HepG2 (cell line): ENCODE measurements around the gene ANO9. TPM values are rescaled to one million over a fixed set of nuclear protein-coding genes. Genes with fewer than 3 reads are reported as not detected.

Source experiments
- AHR ChIP-seq: IDR thresholded peaks from 2 replicates; pipeline ENCODE4 v1.6.1; 2018; ENCODE audit warnings: missing genetic modification reagents, missing compliant biosample characterization
- EED ChIP-seq: sonication (generic); formaldehyde crosslinking; IDR thresholded peaks from 2 replicates; pipeline ENCODE4 v1.5.0; 2020; ENCODE audit warnings: mild to moderate bottlenecking, missing genetic modification reagents
- FOXC1 ChIP-seq: sonication (generic); formaldehyde crosslinking; IDR thresholded peaks from 2 replicates; pipeline ENCODE4 v1.8.0; 2022; ENCODE audit warnings: mild to moderate bottlenecking, missing genetic modification reagents, borderline replicate concordance
- KLF13 ChIP-seq: sonication (generic); formaldehyde crosslinking; IDR thresholded peaks from 2 replicates; pipeline ENCODE4 v1.4.0; 2020; ENCODE audit warnings: mild to moderate bottlenecking, missing genetic modification reagents
- KLF9 ChIP-seq: IDR thresholded peaks from 2 replicates; pipeline ENCODE4 v1.6.1; 2016; ENCODE audit warnings: low read depth
- NCOA5 ChIP-seq: sonication (generic); formaldehyde crosslinking; IDR thresholded peaks from 2 replicates; pipeline ENCODE4 v1.4.0; 2020; ENCODE audit warnings: missing genetic modification reagents
- NR2F2 ChIP-seq: IDR thresholded peaks from 2 replicates; pipeline ENCODE4 v1.6.1; 2012; ENCODE audit warnings: low read depth, inconsistent platforms, borderline replicate concordance
- NR2F6 ChIP-seq, 2 experiments: IDR thresholded peaks; 2 replicates each; pipeline ENCODE4 v1.6.1; 2016; ENCODE audit warnings: antibody characterized with exemption in 1 of 2, mild to moderate bottlenecking in 1 of 2
- RFXAP ChIP-seq: sonication (generic); formaldehyde crosslinking; IDR thresholded peaks from 2 replicates; pipeline ENCODE4 v1.4.0; 2020; ENCODE audit warnings: missing genetic modification reagents, borderline replicate concordance
- SAFB2 ChIP-seq: sonication (generic); formaldehyde crosslinking; IDR thresholded peaks from 2 replicates; pipeline ENCODE4 v1.5.1; 2020; ENCODE audit warnings: missing genetic modification reagents, low read depth, mild to moderate bottlenecking, borderline replicate concordance
- SOX13 ChIP-seq, 3 experiments: fragments of 450-650 bp in 1 of 3; sonication (generic) in 1 of 3; formaldehyde crosslinking in 1 of 3; IDR thresholded peaks in 2 of 3; conservative IDR thresholded peaks in 1 of 3; 2 replicates each; pipeline versions ENCODE4 v1.5.0 to v1.6.1; 2016 to 2020; ENCODE audit warnings: antibody characterized with exemption in 1 of 3, mild to moderate bottlenecking in 1 of 3, missing compliant biosample characterization in 1 of 3, missing genetic modification reagents in 1 of 3, moderate library complexity in 1 of 3
- SOX6 ChIP-seq, 2 experiments: fragments of 450-650 bp in 1 of 2; sonication (generic) in 1 of 2; formaldehyde crosslinking in 1 of 2; IDR thresholded peaks; 2 replicates each; pipeline versions ENCODE4 v1.4.0 to v1.6.1; 2017 to 2020; ENCODE audit warnings: antibody characterized with exemption in 1 of 2, mild to moderate bottlenecking in 1 of 2, missing genetic modification reagents in 1 of 2
- SP140L ChIP-seq: sonication (generic); formaldehyde crosslinking; IDR thresholded peaks from 2 replicates; pipeline ENCODE4 v1.4.0; 2020; ENCODE audit warnings: missing genetic modification reagents, borderline replicate concordance
- TOPORS ChIP-seq: sonication (generic); formaldehyde crosslinking; IDR thresholded peaks from 2 replicates; pipeline ENCODE4 v1.8.0; 2023; ENCODE audit warnings: mild to moderate bottlenecking, missing genetic modification reagents
- U2AF1 ChIP-seq: fragments of 200-400 bp; formaldehyde crosslinking; optimal IDR thresholded peaks from 2 replicates; pipeline ENCODE3; 2017; ENCODE audit warnings: mild to moderate bottlenecking, low read depth, low read length
- ZMAT3 ChIP-seq: sonication (generic); formaldehyde crosslinking; conservative IDR thresholded peaks from 2 replicates; pipeline ENCODE4 v1.7.0; 2021; ENCODE audit warnings: missing genetic modification reagents
- ZNF121 ChIP-seq: sonication (generic); formaldehyde crosslinking; IDR thresholded peaks from 2 replicates; pipeline ENCODE4 v1.5.0; 2020; ENCODE audit warnings: mild to moderate bottlenecking, missing genetic modification reagents
- ZNF543 ChIP-seq: sonication (generic); formaldehyde crosslinking; IDR thresholded peaks from 2 replicates; pipeline ENCODE4 v1.4.0; 2020; ENCODE audit warnings: mild to moderate bottlenecking, missing genetic modification reagents
- ZNF839 ChIP-seq: sonication (generic); formaldehyde crosslinking; IDR thresholded peaks from 2 replicates; pipeline ENCODE4 v1.4.0; 2020; ENCODE audit warnings: missing genetic modification reagents, mild to moderate bottlenecking, borderline replicate concordance
- ZSCAN29 ChIP-seq: sonication (generic); formaldehyde crosslinking; conservative IDR thresholded peaks from 2 replicates; pipeline ENCODE4 v1.4.0; 2020; ENCODE audit warnings: mild to moderate bottlenecking, missing genetic modification reagents
- ZZZ3 ChIP-seq: sonication (generic); formaldehyde crosslinking; IDR thresholded peaks from 2 replicates; pipeline ENCODE4 v1.4.0; 2020; ENCODE audit warnings: missing genetic modification reagents, mild to moderate bottlenecking, borderline replicate concordance
- polyA plus RNA-seq, 8 experiments: library from polyadenylated mRNA; depleted of rRNA in 3 of 8; stranded (reverse) in 7 of 8; unstranded in 1 of 8; fragments of >200 nt; fragmentation: Illumina TruSeq in 4 of 8; extraction: Trizol in 4 of 8; gene quantifications; 2 replicates each; pipeline versions ENCODE4 v1.2.1 to v1.2.3, GENCODE V29; 2011 to 2016; ENCODE audit warnings: low read depth in 4 of 8, missing spikeins in 1 of 8, mixed read lengths in 1 of 8; ENCODE audit not compliant: insufficient read depth in 1 of 8
- total RNA-seq, 5 experiments: library from RNA; depleted of rRNA; stranded (reverse); fragments of >200 nt; fragmentation: Illumina TruSeq; extraction: Trizol; gene quantifications; 2 replicates each; pipeline ENCODE4 v1.2.3, GENCODE V29; 2016; ENCODE audit warnings: low read depth in 1 of 5
- TF ChIP-seq, protein P1 (sequence below), 2 experiments: IDR thresholded peaks; 2 replicates each; pipeline ENCODE4 v1.6.1; 2011 to 2012; ENCODE audit warnings: low read length in 2 of 2, borderline replicate concordance in 1 of 2, low read depth in 1 of 2, mild to moderate bottlenecking in 1 of 2, moderate library complexity in 1 of 2
- TF ChIP-seq, protein P2 (sequence below): sonication (generic); formaldehyde crosslinking; IDR thresholded peaks from 2 replicates; pipeline ENCODE4 v1.4.0; 2020; ENCODE audit warnings: missing genetic modification reagents

ANO9 gene
- total and polyA plus RNA-seq, 2 of the 13 experiments (the other 11 are each of a cell fraction or from before 2014, with no cell fraction given) = 8.9 to 14.3 TPM

DNA sequence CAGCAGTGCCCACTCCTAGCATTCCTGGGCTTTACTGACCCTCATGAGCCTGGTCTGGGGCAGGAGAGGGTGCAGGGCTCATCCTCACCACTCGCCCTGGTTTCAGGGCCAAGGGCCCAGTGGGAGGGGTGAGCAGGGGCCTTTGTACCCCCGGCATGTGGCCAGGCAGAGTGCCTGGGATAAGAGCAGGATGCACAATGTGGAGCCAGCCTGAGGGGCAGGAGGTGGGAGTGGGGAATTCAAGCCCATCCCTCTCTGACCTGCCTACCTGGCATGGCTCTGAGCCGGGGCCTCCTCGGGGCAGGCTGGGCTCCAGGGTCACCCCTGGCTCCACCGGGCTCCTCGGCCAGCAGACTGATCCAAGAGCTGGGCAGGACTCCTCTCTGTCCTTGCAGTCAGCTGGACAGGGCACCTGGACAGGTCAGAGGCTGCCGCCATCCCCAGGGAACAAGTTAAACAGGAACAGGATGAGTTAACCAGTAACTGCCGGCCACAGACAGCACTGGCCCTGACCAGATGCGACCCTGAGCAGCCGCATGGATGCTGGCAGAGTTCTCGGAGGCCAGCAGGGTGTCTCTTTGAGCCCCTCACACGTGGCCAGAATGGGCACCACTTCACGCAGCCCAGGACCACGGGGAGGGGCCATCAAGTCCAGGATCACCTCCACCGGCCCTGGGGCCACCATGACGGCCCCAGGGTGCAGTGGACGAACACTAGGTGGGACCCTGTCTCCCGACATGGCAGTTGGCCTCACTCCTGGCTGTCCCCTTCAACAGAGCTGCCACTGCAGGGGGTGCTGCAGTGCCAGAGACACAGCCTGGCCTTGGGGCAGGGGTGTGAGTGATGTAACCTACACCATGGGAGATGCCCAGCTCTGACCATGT lies 32.0 kb downstream of the ANO9 start (continued):
- TF ChIP-seq, protein P1, sequence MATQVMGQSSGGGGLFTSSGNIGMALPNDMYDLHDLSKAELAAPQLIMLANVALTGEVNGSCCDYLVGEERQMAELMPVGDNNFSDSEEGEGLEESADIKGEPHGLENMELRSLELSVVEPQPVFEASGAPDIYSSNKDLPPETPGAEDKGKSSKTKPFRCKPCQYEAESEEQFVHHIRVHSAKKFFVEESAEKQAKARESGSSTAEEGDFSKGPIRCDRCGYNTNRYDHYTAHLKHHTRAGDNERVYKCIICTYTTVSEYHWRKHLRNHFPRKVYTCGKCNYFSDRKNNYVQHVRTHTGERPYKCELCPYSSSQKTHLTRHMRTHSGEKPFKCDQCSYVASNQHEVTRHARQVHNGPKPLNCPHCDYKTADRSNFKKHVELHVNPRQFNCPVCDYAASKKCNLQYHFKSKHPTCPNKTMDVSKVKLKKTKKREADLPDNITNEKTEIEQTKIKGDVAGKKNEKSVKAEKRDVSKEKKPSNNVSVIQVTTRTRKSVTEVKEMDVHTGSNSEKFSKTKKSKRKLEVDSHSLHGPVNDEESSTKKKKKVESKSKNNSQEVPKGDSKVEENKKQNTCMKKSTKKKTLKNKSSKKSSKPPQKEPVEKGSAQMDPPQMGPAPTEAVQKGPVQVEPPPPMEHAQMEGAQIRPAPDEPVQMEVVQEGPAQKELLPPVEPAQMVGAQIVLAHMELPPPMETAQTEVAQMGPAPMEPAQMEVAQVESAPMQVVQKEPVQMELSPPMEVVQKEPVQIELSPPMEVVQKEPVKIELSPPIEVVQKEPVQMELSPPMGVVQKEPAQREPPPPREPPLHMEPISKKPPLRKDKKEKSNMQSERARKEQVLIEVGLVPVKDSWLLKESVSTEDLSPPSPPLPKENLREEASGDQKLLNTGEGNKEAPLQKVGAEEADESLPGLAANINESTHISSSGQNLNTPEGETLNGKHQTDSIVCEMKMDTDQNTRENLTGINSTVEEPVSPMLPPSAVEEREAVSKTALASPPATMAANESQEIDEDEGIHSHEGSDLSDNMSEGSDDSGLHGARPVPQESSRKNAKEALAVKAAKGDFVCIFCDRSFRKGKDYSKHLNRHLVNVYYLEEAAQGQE (IDR thresholded peaks at IDR 0.05; ENCODE audit: borderline replicate concordance in 1 of 2, low read depth in 1 of 2, low read length in 2 of 2) = no peak
- TF ChIP-seq SP140L (CRISPR knock-in tag) (no peak), U2AF1 (no peak), ZMAT3 (CRISPR knock-in tag) (peak; percentile 55; the same call in 1 of the 2 replicates), AHR (CRISPR knock-in tag) (no peak), SAFB2 (CRISPR knock-in tag) (peak; percentile 37; the same call in 1 of the 2 replicates), NR2F2 (0 out of 2 replicates have a peak, but pooled peaks have one; percentile 34), TOPORS (CRISPR knock-in tag) (no peak), KLF9 (no peak), NR2F6 (IDR thresholded peaks at IDR 0.05) (peak; percentile 63), NR2F6 (CRISPR knock-in tag; IDR thresholded peaks at IDR 0.05) (peak; percentile 65; the same call in 1 of the 2 replicates), NCOA5 (no peak), ZNF121 (CRISPR knock-in tag) (0 out of 2 replicates have a peak, but pooled peaks have one; percentile 42), KLF13 (CRISPR knock-in tag) (no peak), ZNF543 (CRISPR knock-in tag) (0 out of 2 replicates have a peak, but pooled peaks have one; percentile 53), SOX13 (IDR thresholded peaks at IDR 0.05) (no peak), SOX13 (CRISPR knock-in tag; conservative IDR thresholded peaks at IDR 0.05 in 1 of 2, IDR thresholded peaks at IDR 0.05 in 1 of 2) (no peak; a peak in 1 of 4 replicates), SOX6 (IDR thresholded peaks at IDR 0.05) (no peak), SOX6 (CRISPR knock-in tag; IDR thresholded peaks at IDR 0.05) (peak; percentile 58), ZNF839 (CRISPR knock-in tag) (0 out of 2 replicates have a peak, but pooled peaks have one; percentile 7), EED (CRISPR knock-in tag) (peak; percentile 67; the same call in 1 of the 2 replicates), FOXC1 (CRISPR knock-in tag) (no peak), RFXAP (CRISPR knock-in tag) (0 out of 2 replicates have a peak, but pooled peaks have one; percentile 42), ZZZ3 (CRISPR knock-in tag) (no peak), ZSCAN29 (CRISPR knock-in tag) (0 out of 2 replicates have a peak, but pooled peaks have one; percentile 52)
- TF ChIP-seq, protein P2, sequence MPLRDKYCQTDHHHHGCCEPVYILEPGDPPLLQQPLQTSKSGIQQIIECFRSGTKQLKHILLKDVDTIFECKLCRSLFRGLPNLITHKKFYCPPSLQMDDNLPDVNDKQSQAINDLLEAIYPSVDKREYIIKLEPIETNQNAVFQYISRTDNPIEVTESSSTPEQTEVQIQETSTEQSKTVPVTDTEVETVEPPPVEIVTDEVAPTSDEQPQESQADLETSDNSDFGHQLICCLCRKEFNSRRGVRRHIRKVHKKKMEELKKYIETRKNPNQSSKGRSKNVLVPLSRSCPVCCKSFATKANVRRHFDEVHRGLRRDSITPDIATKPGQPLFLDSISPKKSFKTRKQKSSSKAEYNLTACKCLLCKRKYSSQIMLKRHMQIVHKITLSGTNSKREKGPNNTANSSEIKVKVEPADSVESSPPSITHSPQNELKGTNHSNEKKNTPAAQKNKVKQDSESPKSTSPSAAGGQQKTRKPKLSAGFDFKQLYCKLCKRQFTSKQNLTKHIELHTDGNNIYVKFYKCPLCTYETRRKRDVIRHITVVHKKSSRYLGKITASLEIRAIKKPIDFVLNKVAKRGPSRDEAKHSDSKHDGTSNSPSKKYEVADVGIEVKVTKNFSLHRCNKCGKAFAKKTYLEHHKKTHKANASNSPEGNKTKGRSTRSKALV (CRISPR knock-in tag) = peak; percentile 78
